HFFc6 (cell line): ENCODE measurements around the gene KCNMA1. TPM values are rescaled to one million over a fixed set of nuclear protein-coding genes. Genes with fewer than 3 reads are reported as not detected.

Source experiments
- DNase-seq: peaks from one replicate; pipeline ENCODE4 v3.0.0-alpha.2; 2018
- H3K27ac Mint-ChIP-seq: 2 replicates; pipeline ENCODE4 v1.8.0; 2020; ENCODE audit warnings: mild to moderate bottlenecking, mixed read lengths
- H3K27me3 Mint-ChIP-seq: 2 replicates; pipeline ENCODE4 v1.8.0; 2021; ENCODE audit warnings: mild to moderate bottlenecking, moderate library complexity, mixed read lengths; ENCODE audit not compliant: insufficient read depth
- H3K36me3 Mint-ChIP-seq: 2 replicates; pipeline ENCODE4 v1.8.0; 2021; ENCODE audit warnings: low read depth, mixed read lengths
- H3K4me1 Mint-ChIP-seq: 2 replicates; pipeline ENCODE4 v1.8.0; 2020; ENCODE audit warnings: low read depth, mixed read lengths
- H3K4me3 Mint-ChIP-seq: 2 replicates; pipeline ENCODE4 v1.8.0; 2020; ENCODE audit warnings: mild to moderate bottlenecking, moderate library complexity, mixed read lengths
- H3K9me3 Mint-ChIP-seq: 2 replicates; pipeline ENCODE4 v1.8.0; 2020; ENCODE audit warnings: mild to moderate bottlenecking, mixed read lengths
- total RNA-seq, 6 experiments: library from RNA; stranded (reverse); fragmentation: NEBNext Ultra II Directional; extraction: Animal tissue kit (Norgen Biotek cat#: 25700); gene quantifications; 2 replicates in 1 of 6; 3 replicates in 5 of 6; pipeline ENCODE4 v1.2.3, GENCODE V29; 2021
- TF ChIP-seq, protein P1 (sequence below): fragments of 200-600 bp; sonication (generic); IDR thresholded peaks from 2 replicates; pipeline ENCODE4 v1.5.0; 2021; ENCODE audit warnings: antibody characterized with exemption, mild to moderate bottlenecking

Gene KCNMA1
- total RNA-seq, 6 experiments from 2014 or later = 87.1 to 191 (median 93.5) TPM

DNA sequence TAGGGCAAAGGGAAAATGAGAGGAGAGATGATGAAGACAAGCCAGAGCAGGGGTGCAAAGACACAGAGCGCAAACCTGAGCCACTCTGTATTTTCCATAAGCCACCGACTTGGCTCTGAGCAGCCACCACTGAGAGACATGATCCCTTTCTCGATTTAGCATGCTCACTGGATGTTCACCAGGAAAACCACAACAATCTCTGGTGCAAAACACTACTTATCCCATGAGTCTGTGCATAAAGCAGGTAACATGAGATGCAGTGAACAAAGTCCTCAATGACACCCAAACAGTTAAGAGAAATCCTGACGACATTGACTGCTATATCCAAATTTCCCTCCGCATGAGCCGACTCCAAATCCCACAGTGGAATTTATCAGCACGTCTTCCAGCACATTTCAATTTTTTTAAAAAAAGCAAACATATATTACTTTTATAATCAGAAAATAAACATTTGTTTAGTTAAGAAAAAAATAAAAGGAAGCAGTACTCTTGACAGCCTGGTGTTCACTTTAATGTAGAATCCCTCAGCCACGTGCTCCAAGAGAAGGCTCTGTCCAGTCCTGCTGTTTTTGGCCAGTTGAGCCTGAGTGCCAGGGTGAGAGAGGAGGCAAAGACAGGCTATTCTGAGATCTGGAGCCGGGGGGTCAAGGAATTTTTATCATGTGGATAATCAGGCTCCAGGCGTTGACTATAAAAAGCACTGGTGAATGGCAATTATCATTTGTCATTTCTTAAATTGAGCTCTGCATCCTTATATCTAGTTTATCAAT lies 238.4 kb downstream of the KCNMA1 start:
- peaks cover 62% of the 10 kb centered on the region for H3K4me1 Mint-ChIP-seq
- H3K36me3 Mint-ChIP-seq = peaks cover 38% of the 10 kb centered on the region
- no peak overlapping the region for H3K27ac Mint-ChIP-seq
- H3K4me3 Mint-ChIP-seq = no peak overlapping the region
- H3K9me3 Mint-ChIP-seq = no peaks in the 10 kb centered on the region
- no peaks in the 10 kb centered on the region; the same call in none of the 2 replicates for H3K27me3 Mint-ChIP-seq
- no peak for DNase-seq
- TF ChIP-seq, protein P1, sequence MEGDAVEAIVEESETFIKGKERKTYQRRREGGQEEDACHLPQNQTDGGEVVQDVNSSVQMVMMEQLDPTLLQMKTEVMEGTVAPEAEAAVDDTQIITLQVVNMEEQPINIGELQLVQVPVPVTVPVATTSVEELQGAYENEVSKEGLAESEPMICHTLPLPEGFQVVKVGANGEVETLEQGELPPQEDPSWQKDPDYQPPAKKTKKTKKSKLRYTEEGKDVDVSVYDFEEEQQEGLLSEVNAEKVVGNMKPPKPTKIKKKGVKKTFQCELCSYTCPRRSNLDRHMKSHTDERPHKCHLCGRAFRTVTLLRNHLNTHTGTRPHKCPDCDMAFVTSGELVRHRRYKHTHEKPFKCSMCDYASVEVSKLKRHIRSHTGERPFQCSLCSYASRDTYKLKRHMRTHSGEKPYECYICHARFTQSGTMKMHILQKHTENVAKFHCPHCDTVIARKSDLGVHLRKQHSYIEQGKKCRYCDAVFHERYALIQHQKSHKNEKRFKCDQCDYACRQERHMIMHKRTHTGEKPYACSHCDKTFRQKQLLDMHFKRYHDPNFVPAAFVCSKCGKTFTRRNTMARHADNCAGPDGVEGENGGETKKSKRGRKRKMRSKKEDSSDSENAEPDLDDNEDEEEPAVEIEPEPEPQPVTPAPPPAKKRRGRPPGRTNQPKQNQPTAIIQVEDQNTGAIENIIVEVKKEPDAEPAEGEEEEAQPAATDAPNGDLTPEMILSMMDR = no peak

GRCh38 chr10:77398558-77398957 lies 239.1 kb downstream of the KCNMA1 start:
- no peak overlapping the region for H3K4me3 Mint-ChIP-seq
- TF ChIP-seq, protein P1 = no peak
- H3K27ac Mint-ChIP-seq = peak overlapping the region; percentile 3; the same call in 1 of the 2 replicates
- no peaks in the 10 kb centered on the region for H3K9me3 Mint-ChIP-seq
- DNase-seq = no peak
- peaks cover 69% of the 10 kb centered on the region for H3K4me1 Mint-ChIP-seq
- peaks cover under 1% of the 10 kb centered on the region for H3K27me3 Mint-ChIP-seq
- peaks cover 36% of the 10 kb centered on the region for H3K36me3 Mint-ChIP-seq

- H3K27me3 Mint-ChIP-seq = peaks cover 5% of the 10 kb centered on the region
- peaks cover 77% of the 10 kb centered on the region for H3K4me1 Mint-ChIP-seq
- H3K36me3 Mint-ChIP-seq = peaks cover 21% of the 10 kb centered on the region
- no peak for DNase-seq
- peak overlapping the region; percentile 18; the same call in 1 of the 2 replicates for H3K4me3 Mint-ChIP-seq
- TF ChIP-seq, protein P1 = no peak
- peak overlapping the region; percentile 67 for H3K27ac Mint-ChIP-seq
- H3K9me3 Mint-ChIP-seq = no peaks in the 10 kb centered on the region
Observed at GRCh38 chr10:77397103-77397502, 240.5 kb downstream of the KCNMA1 start.

DNA sequence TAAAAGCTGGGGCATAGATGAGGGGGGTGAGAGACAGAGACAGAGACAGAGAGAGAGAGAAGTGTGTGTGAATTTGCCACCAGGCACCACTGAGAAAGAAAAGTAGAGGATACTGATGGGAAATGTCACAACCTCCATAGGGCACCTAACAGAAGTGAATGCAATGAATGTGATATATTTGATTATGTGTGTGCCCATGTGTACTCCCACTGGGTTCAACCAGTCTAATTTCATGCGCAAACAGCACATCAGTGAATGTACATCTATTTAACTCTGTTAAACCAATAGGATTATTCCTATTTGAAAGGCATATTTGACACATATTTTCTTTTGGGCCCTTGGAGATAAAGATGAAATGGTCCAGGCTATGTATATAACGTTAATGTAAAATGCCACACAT lies 241.3 kb downstream of the KCNMA1 start:
- H3K9me3 Mint-ChIP-seq = no peaks in the 10 kb centered on the region
- DNase-seq = no peak
- TF ChIP-seq, protein P1 = no peak
- H3K36me3 Mint-ChIP-seq = peaks cover 13% of the 10 kb centered on the region
- peaks cover 5% of the 10 kb centered on the region for H3K27me3 Mint-ChIP-seq
- peak overlapping the region; percentile 54 for H3K27ac Mint-ChIP-seq
- H3K4me1 Mint-ChIP-seq = peaks cover 75% of the 10 kb centered on the region
- H3K4me3 Mint-ChIP-seq = no peak overlapping the region

DNA sequence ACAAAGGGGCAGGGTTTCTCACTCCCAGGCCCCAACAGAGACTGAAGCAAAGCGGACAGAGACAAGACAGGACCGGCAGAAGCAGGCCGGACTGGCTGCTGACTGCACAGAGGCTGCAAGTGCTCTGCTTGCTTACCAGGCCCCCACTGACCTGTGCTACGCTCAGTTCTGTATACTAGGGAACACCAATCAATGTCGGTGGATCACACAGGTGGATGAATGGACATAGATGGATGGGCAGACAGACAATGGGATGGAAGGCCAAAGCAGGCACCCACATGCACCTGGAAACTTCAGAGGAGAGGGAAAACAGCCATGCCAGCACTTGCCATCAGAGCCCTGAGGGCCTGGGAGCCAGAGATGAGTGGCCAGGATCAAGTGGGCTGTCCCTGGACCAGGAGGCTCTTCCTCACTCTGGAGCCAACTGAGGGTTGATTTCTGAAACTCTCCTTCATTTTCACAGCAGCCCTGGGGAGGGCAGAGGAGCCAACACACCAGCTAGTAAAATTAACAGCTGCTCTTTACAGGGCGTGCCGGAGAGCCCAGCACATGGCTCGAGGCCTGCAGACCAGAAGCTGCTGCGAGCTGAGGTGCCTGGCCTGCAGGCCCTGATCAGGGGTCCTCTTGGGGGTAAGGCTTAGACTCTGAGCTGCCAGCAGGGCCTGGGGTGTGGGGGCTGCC lies 243.6 kb downstream of the KCNMA1 start:
- H3K27ac Mint-ChIP-seq = peak overlapping the region; percentile 85
- no peaks in the 10 kb centered on the region for H3K9me3 Mint-ChIP-seq
- no peak overlapping the region for H3K4me3 Mint-ChIP-seq
- peaks cover 90% of the 10 kb centered on the region for H3K4me1 Mint-ChIP-seq
- TF ChIP-seq, protein P1 = no peak
- peaks cover 7% of the 10 kb centered on the region; the same call in 1 of the 2 replicates for H3K36me3 Mint-ChIP-seq
- H3K27me3 Mint-ChIP-seq = peaks cover 5% of the 10 kb centered on the region
- DNase-seq = no peak
